ENCODE measurements around the gene SDK2. TPM values are rescaled to one million over a fixed set of nuclear protein-coding genes. Genes with fewer than 3 reads are reported as not detected.

Gene SDK2
- total and polyA plus RNA-seq, 2 experiments from 2014 or later = 0.59 to 1.2 TPM

GRCh38 chr17:73582821-73583220, 61.4 kb downstream of the SDK2 start:
- Histone ChIP-seq H3K4me2 (no peak overlapping the region), H3K9me2 (replicated peaks; ENCODE audit: insufficient read depth) (no peaks in the 10 kb centered on the region), H3K27ac (no peak overlapping the region), H3K9me3 (ENCODE audit: low read depth) (no peaks in the 10 kb centered on the region), H3K27me3 (peaks cover 6% of the 10 kb centered on the region), H3K36me3 (replicated peaks; ENCODE audit: insufficient read depth, low read depth) (no peaks in the 10 kb centered on the region), H2AFZ (no peak overlapping the region), H4K20me1 (ENCODE audit: insufficient read depth, poor library complexity, severe bottlenecking) (no peaks in the 10 kb centered on the region), H3K4me1 (ENCODE audit: insufficient read depth) (no peaks in the 10 kb centered on the region), H3K79me2 (no peaks in the 10 kb centered on the region), H3K4me3 (no peak overlapping the region)
- WGBS (ENCODE audit: low lambda C conversion rate, missing lambda C conversion rate) = 87% methylated on average over 9 of the region's 9 CpGs
- no peak for TF ChIP-seq EZH2phosphoT487 (IDR thresholded peaks at IDR 0.05; ENCODE audit: low read depth, severe bottlenecking, unreplicated experiment)
- TF ChIP-seq, protein P1, sequence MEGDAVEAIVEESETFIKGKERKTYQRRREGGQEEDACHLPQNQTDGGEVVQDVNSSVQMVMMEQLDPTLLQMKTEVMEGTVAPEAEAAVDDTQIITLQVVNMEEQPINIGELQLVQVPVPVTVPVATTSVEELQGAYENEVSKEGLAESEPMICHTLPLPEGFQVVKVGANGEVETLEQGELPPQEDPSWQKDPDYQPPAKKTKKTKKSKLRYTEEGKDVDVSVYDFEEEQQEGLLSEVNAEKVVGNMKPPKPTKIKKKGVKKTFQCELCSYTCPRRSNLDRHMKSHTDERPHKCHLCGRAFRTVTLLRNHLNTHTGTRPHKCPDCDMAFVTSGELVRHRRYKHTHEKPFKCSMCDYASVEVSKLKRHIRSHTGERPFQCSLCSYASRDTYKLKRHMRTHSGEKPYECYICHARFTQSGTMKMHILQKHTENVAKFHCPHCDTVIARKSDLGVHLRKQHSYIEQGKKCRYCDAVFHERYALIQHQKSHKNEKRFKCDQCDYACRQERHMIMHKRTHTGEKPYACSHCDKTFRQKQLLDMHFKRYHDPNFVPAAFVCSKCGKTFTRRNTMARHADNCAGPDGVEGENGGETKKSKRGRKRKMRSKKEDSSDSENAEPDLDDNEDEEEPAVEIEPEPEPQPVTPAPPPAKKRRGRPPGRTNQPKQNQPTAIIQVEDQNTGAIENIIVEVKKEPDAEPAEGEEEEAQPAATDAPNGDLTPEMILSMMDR (IDR thresholded peaks at IDR 0.05; ENCODE audit: poor library complexity) = no peak
- TF ChIP-seq EZH2 (IDR thresholded peaks at IDR 0.05; ENCODE audit: borderline replicate concordance) = no peak
- no peak for DNase-seq (ENCODE audit: low spot score)

DNA sequence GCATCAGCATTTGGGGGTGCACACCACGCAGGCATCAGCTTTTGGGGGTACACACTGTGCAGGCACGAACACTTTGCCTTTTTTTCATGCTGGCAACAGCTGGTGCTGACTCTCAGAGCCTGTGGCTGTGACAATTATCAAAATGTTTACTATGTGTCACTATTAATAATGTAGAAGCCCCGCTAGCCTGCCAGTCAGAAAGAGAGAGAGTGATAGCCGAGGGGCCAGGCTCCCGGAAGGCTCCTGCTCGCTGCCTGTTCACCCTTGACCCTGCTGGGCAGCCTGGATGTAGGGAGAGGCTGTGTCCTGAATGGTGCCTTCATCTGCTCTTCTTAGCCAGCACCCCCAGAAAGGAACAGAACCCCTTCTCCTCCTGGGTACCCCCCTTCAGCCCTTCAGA, 61.9 kb downstream of the SDK2 start:
- Histone ChIP-seq H3K9me2 (replicated peaks; ENCODE audit: insufficient read depth) (no peaks in the 10 kb centered on the region), H4K20me1 (ENCODE audit: insufficient read depth, poor library complexity, severe bottlenecking) (no peaks in the 10 kb centered on the region), H2AFZ (no peak overlapping the region), H3K36me3 (replicated peaks; ENCODE audit: insufficient read depth, low read depth) (no peaks in the 10 kb centered on the region), H3K4me3 (no peak overlapping the region), H3K79me2 (no peaks in the 10 kb centered on the region), H3K27me3 (peaks cover 6% of the 10 kb centered on the region), H3K4me2 (no peak overlapping the region), H3K4me1 (ENCODE audit: insufficient read depth) (no peaks in the 10 kb centered on the region), H3K9me3 (ENCODE audit: low read depth) (no peaks in the 10 kb centered on the region), H3K27ac (no peak overlapping the region)
- no peak for DNase-seq (ENCODE audit: low spot score)
- WGBS (ENCODE audit: low lambda C conversion rate, missing lambda C conversion rate) = 62% methylated on average over 6 of the region's 6 CpGs
- TF ChIP-seq EZH2 (IDR thresholded peaks at IDR 0.05; ENCODE audit: borderline replicate concordance) = no peak
- no peak for TF ChIP-seq EZH2phosphoT487 (IDR thresholded peaks at IDR 0.05; ENCODE audit: low read depth, severe bottlenecking, unreplicated experiment)
- TF ChIP-seq, protein P1 (IDR thresholded peaks at IDR 0.05; ENCODE audit: poor library complexity) = no peak

GRCh38 chr17:73581379-73581778, 62.9 kb downstream of the SDK2 start:
- H3K4me1 ChIP-seq (ENCODE audit: insufficient read depth) = no peaks in the 10 kb centered on the region
- H3K4me3 ChIP-seq = no peak overlapping the region
- H4K20me1 ChIP-seq (ENCODE audit: insufficient read depth, poor library complexity, severe bottlenecking) = no peaks in the 10 kb centered on the region
- H3K27me3 ChIP-seq = peaks cover 6% of the 10 kb centered on the region
- no peaks in the 10 kb centered on the region for H3K9me2 ChIP-seq (replicated peaks; ENCODE audit: insufficient read depth)
- no peak for DNase-seq (ENCODE audit: low spot score)
- no peak for TF ChIP-seq EZH2 (IDR thresholded peaks at IDR 0.05; ENCODE audit: borderline replicate concordance)
- TF ChIP-seq, protein P1 (IDR thresholded peaks at IDR 0.05; ENCODE audit: poor library complexity) = no peak
- WGBS (ENCODE audit: low lambda C conversion rate, missing lambda C conversion rate) = 94% methylated on average over 7 of the region's 7 CpGs
- H3K79me2 ChIP-seq = no peaks in the 10 kb centered on the region
- no peak overlapping the region for H2AFZ ChIP-seq
- no peaks in the 10 kb centered on the region for H3K36me3 ChIP-seq (replicated peaks; ENCODE audit: insufficient read depth, low read depth)
- no peak overlapping the region for H3K4me2 ChIP-seq
- no peaks in the 10 kb centered on the region for H3K9me3 ChIP-seq (ENCODE audit: low read depth)
- no peak overlapping the region for H3K27ac ChIP-seq

Measured in hepatocyte (in vitro differentiated cells).